HCT116 (cell line): ENCODE measurements around the gene PKD2L1. TPM values are rescaled to one million over a fixed set of nuclear protein-coding genes. Genes with fewer than 3 reads are reported as not detected.

Source experiments
- ATAC-seq: fragments of 200-7000 bp; cut with Tn5 transposase; 2 replicates; pipeline ENCODE4 v1.9.1; 2020; ENCODE audit warnings: mild to moderate bottlenecking, moderate library complexity
- BruUV-seq: library from RNA; stranded (reverse); fragments of 400-500 nt; replicated peaks from 2 replicates; lab custom pipeline; 2021; lab: Mats Ljungman, UMichigan
- CTCF ChIA-PET: fragments of 300-600 bp; sonication (Branson Sonifier 250); formaldehyde crosslinking; loops from one replicate; lab custom pipeline; 2021; ENCODE audit warnings: antibody characterized with exemption; lab: Charles Lee
- POLR2A ChIA-PET: fragments of 300-600, 350-600 bp; sonication (Branson Sonifier 250); formaldehyde crosslinking; loops from one replicate; lab custom pipeline; 2021; ENCODE audit warnings: antibody characterized with exemption; lab: Charles Lee
- RAD21 ChIA-PET, 2 experiments: fragments of 300-600 bp; sonication (Branson Sonifier 250); formaldehyde crosslinking; loops; one replicate each; lab custom pipeline; 2023; ENCODE audit warnings: low total read pairs in 2 of 2; ENCODE audit not compliant: uncharacterized antibody in 2 of 2, unreplicated experiment in 2 of 2, low non-redundant PET in 1 of 2; lab: Charles Lee
- DNase-seq: peaks from one replicate; pipeline ENCODE4 v3.0.0-alpha.2; 2010; ENCODE audit warnings: low read depth, low spot score
- H2AFZ ChIP-seq: fragments of 200-600 bp; shearing (Covaris generic), sonication (generic); 2 replicates; pipeline ENCODE4 v1.6.1; 2017; ENCODE audit warnings: low read depth, mixed run types, mixed read lengths, antibody characterized with exemption, low read length; ENCODE audit not compliant: poor library complexity, severe bottlenecking
- H3K27ac ChIP-seq: 2 replicates; pipeline ENCODE4 v1.5.1; 2012; ENCODE audit warnings: low read depth, low read length
- H3K27me3 ChIP-seq: fragments of 200-600 bp; sonication (generic); 2 replicates; pipeline ENCODE4 v1.6.1; 2016; ENCODE audit warnings: mixed run types, low read length, mixed read lengths; ENCODE audit not compliant: insufficient read depth
- H3K36me3 ChIP-seq, 2 experiments: fragments of 200-500 bp in 1 of 2; fragments of 200-600 bp in 1 of 2; sonication (Bioruptor generic) in 1 of 2; sonication (generic) in 1 of 2; 2 replicates each; pipeline versions ENCODE4 v1.5.1 to v1.6.1; 2014 to 2016; ENCODE audit warnings: low read length in 2 of 2, inconsistent platforms in 1 of 2, mixed read lengths in 1 of 2, mixed run types in 1 of 2; ENCODE audit not compliant: insufficient read depth in 2 of 2, control insufficient read depth in 1 of 2
- H3K4me1 ChIP-seq, 2 experiments: fragments of 200-600 bp in 1 of 2; sonication (generic) in 1 of 2; 2 replicates each; pipeline versions ENCODE4 v1.5.1 to v1.6.1; 2012 to 2017; ENCODE audit warnings: low read length in 2 of 2, inconsistent platforms in 1 of 2, mild to moderate bottlenecking in 1 of 2, mixed read lengths in 1 of 2, mixed run types in 1 of 2, moderate library complexity in 1 of 2; ENCODE audit not compliant: insufficient read depth in 2 of 2, control insufficient read depth in 1 of 2
- H3K4me2 ChIP-seq: fragments of 200-600 bp; sonication (generic); 2 replicates; pipeline ENCODE4 v1.6.1; 2017; ENCODE audit warnings: mixed run types, low read length, mixed read lengths
- H3K4me3 ChIP-seq, 2 experiments: fragments of 200-600 bp in 1 of 2; sonication (generic) in 1 of 2; replicated peaks in 1 of 2; 2 replicates each; pipeline ENCODE4 v1.5.1; 2011 to 2016; ENCODE audit warnings: low read length in 2 of 2, control low read depth in 1 of 2, low read depth in 1 of 2, mild to moderate bottlenecking in 1 of 2, mixed read lengths in 1 of 2, mixed run types in 1 of 2
- H3K79me2 ChIP-seq: fragments of 200-600 bp; sonication (generic); 2 replicates; pipeline ENCODE4 v1.6.1; 2017; ENCODE audit warnings: mild to moderate bottlenecking, mixed run types, low read length, moderate library complexity, mixed read lengths; ENCODE audit not compliant: insufficient read depth
- H3K9ac ChIP-seq: fragments of 200-600 bp; sonication (generic); 2 replicates; pipeline ENCODE4 v1.6.1; 2016; ENCODE audit warnings: low read length, mixed read lengths
- H3K9me2 ChIP-seq: fragments of 200-600 bp; sonication (generic), shearing (Covaris generic); 2 replicates; pipeline ENCODE4 v1.6.1; 2017; ENCODE audit warnings: mixed run types, mild to moderate bottlenecking, moderate library complexity; ENCODE audit not compliant: insufficient read depth
- H3K9me3 ChIP-seq, 2 experiments: fragments of 200-500 bp in 1 of 2; fragments of 200-600 bp in 1 of 2; sonication (Bioruptor generic) in 1 of 2; sonication (generic) in 1 of 2; 2 replicates each; pipeline ENCODE4 v1.6.1; 2014 to 2017; ENCODE audit warnings: low read length in 2 of 2, mixed read lengths in 2 of 2, inconsistent platforms in 1 of 2, low read depth in 1 of 2, mild to moderate bottlenecking in 1 of 2, mixed run types in 1 of 2, moderate library complexity in 1 of 2; ENCODE audit not compliant: control insufficient read depth in 1 of 2, insufficient read depth in 1 of 2
- H4K20me1 ChIP-seq: fragments of 200-600 bp; sonication (generic), shearing (Covaris generic); 2 replicates; pipeline ENCODE4 v1.6.1; 2017; ENCODE audit warnings: mixed run types, mild to moderate bottlenecking, moderate library complexity; ENCODE audit not compliant: insufficient read depth
- CBX3 ChIP-seq: IDR thresholded peaks from 2 replicates; pipeline ENCODE4 v1.6.1; 2012; ENCODE audit warnings: low read depth
- CEBPB ChIP-seq: IDR thresholded peaks from 2 replicates; pipeline ENCODE4 v1.6.1; 2012; ENCODE audit warnings: low read depth
- EGR1 ChIP-seq: IDR thresholded peaks from 2 replicates; pipeline ENCODE4 v1.6.1; 2012; ENCODE audit warnings: low read depth
- EZH2 ChIP-seq: fragments of 200-600 bp; sonication (generic); IDR thresholded peaks from 2 replicates; pipeline ENCODE4 v1.6.1; 2017; ENCODE audit warnings: antibody characterized with exemption, mixed run types
- EZH2phosphoT487 ChIP-seq: fragments of 200-600 bp; IDR thresholded peaks from 2 replicates; pipeline ENCODE4 v1.6.1; 2018; ENCODE audit warnings: antibody characterized with exemption, borderline replicate concordance
- FOSL1 ChIP-seq: IDR thresholded peaks from 2 replicates; pipeline ENCODE4 v1.6.1; 2012; ENCODE audit warnings: low read depth
- JUND ChIP-seq: IDR thresholded peaks from 2 replicates; pipeline ENCODE4 v1.6.1; 2012
- POLR2A ChIP-seq: IDR thresholded peaks from 2 replicates; pipeline ENCODE4 v1.7.0; 2011; ENCODE audit warnings: borderline replicate concordance; ENCODE audit not compliant: insufficient read depth, insufficient read length; ENCODE audit errors: extremely low read depth
- SIN3A ChIP-seq: IDR thresholded peaks from 2 replicates; pipeline ENCODE4 v1.6.1; 2012; ENCODE audit warnings: low read depth
- SP1 ChIP-seq: IDR thresholded peaks from 2 replicates; pipeline ENCODE4 v1.6.1; 2012; ENCODE audit warnings: low read depth
- SRF ChIP-seq: IDR thresholded peaks from 2 replicates; pipeline ENCODE4 v1.6.1; 2012; ENCODE audit warnings: low read depth
- TCF7L2 ChIP-seq: IDR thresholded peaks from 2 replicates; pipeline ENCODE4 v1.7.0; 2011; ENCODE audit warnings: borderline replicate concordance, inconsistent platforms; ENCODE audit not compliant: insufficient read depth, insufficient read length; ENCODE audit errors: extremely low read depth
- YY1 ChIP-seq: IDR thresholded peaks from 2 replicates; pipeline ENCODE4 v1.6.1; 2011; ENCODE audit warnings: low read length, low read depth, moderate library complexity, mild to moderate bottlenecking; ENCODE audit not compliant: insufficient replicate concordance; ENCODE audit errors: extremely low read depth
- ZFX ChIP-seq: fragments of 450-650 bp; IDR thresholded peaks from 2 replicates; pipeline ENCODE4 v1.6.1; 2017
- ZNF274 ChIP-seq: fragments of 200-500 bp; sonication (Bioruptor generic); IDR thresholded peaks from 2 replicates; pipeline ENCODE4 v1.6.1; 2014; ENCODE audit warnings: mild to moderate bottlenecking, low read depth, low read length, inconsistent platforms
- intact Hi-C: fragments of 100-400 bp; cut with micrococcal nuclease; formaldehyde crosslinking; loops from 2 replicates; pipeline ENCODE4 v1.10.0; 2022
- total RNA-seq: library from RNA; stranded (reverse); gene quantifications from one replicate; pipeline ENCODE4 v1.2.1, GENCODE V29; 2021; ENCODE audit not compliant: unreplicated experiment
- TF ChIP-seq, protein P1 (sequence below): IDR thresholded peaks from 2 replicates; pipeline ENCODE4 v1.6.1; 2011; ENCODE audit warnings: mild to moderate bottlenecking, low read length, moderate library complexity; ENCODE audit not compliant: insufficient replicate concordance; ENCODE audit errors: extremely low read depth
- TF ChIP-seq, protein P2 (sequence below): IDR thresholded peaks from 2 replicates; pipeline ENCODE4 v1.6.1; 2012
- TF ChIP-seq, protein P3 (sequence below), 3 experiments: fragments of 200-600 bp in 1 of 3; sonication (generic) in 1 of 3; IDR thresholded peaks in 2 of 3; conservative IDR thresholded peaks in 1 of 3; 2 replicates each; pipeline ENCODE4 v1.5.1; 2012 to 2017; ENCODE audit warnings: low read depth in 2 of 3, low read length in 2 of 3, antibody characterized with exemption in 1 of 3, borderline replicate concordance in 1 of 3, control low read depth in 1 of 3, mild to moderate bottlenecking in 1 of 3, mixed read lengths in 1 of 3, mixed run types in 1 of 3, moderate library complexity in 1 of 3; ENCODE audit not compliant: insufficient read depth in 1 of 3
- TF ChIP-seq, protein P4 (sequence below): IDR thresholded peaks from 2 replicates; pipeline ENCODE4 v1.6.1; 2012; ENCODE audit warnings: low read depth

Gene PKD2L1
- total RNA-seq, 1 experiment from 2014 or later: 0.17 TPM

DNA sequence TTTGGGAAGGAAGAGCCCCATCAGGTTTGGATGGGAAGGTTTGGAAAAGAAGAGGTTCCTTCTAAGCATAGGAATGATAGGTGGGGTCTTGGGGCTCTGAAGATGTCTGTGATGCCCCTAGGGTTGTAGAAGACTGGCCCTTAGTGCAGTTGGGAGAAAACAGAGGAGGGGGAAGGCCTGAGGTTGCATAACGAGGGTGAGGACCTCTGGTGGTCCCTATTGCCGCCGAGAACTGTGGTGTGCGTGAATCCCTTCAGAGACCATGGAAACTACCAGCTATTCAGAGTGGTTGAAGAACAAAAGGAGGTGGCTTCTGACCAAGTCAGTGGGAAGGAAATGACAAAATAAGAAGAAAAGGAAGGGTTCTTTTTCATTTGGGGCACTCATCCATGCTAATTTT lies 3.1 kb upstream of the PKD2L1 start:
- BruUV-seq: no TSS peak
- H3K27ac ChIP-seq: no peak overlapping the region
- H3K27me3 ChIP-seq: peaks cover 38% of the 10 kb centered on the region; the same call in 1 of the 2 replicates
- H3K9me3 ChIP-seq: no peaks in the 10 kb centered on the region
- ChIA-PET POLR2A (interaction anchor here (0.6 kb wide), 1 partner anchor 202 kb away, joined by 3 read pairs; the partner anchor contains the start of gene HIF1AN), CTCF (interaction anchor here (1.2 to 1.6 kb wide), 2 partner anchors 10 to 14 kb away, joined by 3 read pairs; partner anchors contain the start of gene SCD), RAD21 (no interaction called here)
- TF ChIP-seq EZH2 (no peak), EZH2phosphoT487 (no peak), CEBPB (no peak), SIN3A (no peak), ZFX (no peak), POLR2A (no peak), SRF (no peak), TCF7L2 (no peak), EGR1 (no peak), SP1 (no peak), FOSL1 (no peak), ZNF274 (no peak), CBX3 (no peak), JUND (no peak), YY1 (no peak)
- TF ChIP-seq, protein P1, sequence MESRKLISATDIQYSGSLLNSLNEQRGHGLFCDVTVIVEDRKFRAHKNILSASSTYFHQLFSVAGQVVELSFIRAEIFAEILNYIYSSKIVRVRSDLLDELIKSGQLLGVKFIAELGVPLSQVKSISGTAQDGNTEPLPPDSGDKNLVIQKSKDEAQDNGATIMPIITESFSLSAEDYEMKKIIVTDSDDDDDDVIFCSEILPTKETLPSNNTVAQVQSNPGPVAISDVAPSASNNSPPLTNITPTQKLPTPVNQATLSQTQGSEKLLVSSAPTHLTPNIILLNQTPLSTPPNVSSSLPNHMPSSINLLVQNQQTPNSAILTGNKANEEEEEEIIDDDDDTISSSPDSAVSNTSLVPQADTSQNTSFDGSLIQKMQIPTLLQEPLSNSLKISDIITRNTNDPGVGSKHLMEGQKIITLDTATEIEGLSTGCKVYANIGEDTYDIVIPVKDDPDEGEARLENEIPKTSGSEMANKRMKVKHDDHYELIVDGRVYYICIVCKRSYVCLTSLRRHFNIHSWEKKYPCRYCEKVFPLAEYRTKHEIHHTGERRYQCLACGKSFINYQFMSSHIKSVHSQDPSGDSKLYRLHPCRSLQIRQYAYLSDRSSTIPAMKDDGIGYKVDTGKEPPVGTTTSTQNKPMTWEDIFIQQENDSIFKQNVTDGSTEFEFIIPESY: no peak
- TF ChIP-seq, protein P2, sequence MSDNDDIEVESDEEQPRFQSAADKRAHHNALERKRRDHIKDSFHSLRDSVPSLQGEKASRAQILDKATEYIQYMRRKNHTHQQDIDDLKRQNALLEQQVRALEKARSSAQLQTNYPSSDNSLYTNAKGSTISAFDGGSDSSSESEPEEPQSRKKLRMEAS: no peak
- TF ChIP-seq, protein P3, sequence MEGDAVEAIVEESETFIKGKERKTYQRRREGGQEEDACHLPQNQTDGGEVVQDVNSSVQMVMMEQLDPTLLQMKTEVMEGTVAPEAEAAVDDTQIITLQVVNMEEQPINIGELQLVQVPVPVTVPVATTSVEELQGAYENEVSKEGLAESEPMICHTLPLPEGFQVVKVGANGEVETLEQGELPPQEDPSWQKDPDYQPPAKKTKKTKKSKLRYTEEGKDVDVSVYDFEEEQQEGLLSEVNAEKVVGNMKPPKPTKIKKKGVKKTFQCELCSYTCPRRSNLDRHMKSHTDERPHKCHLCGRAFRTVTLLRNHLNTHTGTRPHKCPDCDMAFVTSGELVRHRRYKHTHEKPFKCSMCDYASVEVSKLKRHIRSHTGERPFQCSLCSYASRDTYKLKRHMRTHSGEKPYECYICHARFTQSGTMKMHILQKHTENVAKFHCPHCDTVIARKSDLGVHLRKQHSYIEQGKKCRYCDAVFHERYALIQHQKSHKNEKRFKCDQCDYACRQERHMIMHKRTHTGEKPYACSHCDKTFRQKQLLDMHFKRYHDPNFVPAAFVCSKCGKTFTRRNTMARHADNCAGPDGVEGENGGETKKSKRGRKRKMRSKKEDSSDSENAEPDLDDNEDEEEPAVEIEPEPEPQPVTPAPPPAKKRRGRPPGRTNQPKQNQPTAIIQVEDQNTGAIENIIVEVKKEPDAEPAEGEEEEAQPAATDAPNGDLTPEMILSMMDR (IDR thresholded peaks at IDR 0.05 in 2 of 3, conservative IDR thresholded peaks at IDR 0.05 in 1 of 3; ENCODE audit: borderline replicate concordance in 1 of 3, insufficient read depth in 1 of 3, low read depth in 2 of 3, low read length in 2 of 3): no peak
- TF ChIP-seq, protein P4, sequence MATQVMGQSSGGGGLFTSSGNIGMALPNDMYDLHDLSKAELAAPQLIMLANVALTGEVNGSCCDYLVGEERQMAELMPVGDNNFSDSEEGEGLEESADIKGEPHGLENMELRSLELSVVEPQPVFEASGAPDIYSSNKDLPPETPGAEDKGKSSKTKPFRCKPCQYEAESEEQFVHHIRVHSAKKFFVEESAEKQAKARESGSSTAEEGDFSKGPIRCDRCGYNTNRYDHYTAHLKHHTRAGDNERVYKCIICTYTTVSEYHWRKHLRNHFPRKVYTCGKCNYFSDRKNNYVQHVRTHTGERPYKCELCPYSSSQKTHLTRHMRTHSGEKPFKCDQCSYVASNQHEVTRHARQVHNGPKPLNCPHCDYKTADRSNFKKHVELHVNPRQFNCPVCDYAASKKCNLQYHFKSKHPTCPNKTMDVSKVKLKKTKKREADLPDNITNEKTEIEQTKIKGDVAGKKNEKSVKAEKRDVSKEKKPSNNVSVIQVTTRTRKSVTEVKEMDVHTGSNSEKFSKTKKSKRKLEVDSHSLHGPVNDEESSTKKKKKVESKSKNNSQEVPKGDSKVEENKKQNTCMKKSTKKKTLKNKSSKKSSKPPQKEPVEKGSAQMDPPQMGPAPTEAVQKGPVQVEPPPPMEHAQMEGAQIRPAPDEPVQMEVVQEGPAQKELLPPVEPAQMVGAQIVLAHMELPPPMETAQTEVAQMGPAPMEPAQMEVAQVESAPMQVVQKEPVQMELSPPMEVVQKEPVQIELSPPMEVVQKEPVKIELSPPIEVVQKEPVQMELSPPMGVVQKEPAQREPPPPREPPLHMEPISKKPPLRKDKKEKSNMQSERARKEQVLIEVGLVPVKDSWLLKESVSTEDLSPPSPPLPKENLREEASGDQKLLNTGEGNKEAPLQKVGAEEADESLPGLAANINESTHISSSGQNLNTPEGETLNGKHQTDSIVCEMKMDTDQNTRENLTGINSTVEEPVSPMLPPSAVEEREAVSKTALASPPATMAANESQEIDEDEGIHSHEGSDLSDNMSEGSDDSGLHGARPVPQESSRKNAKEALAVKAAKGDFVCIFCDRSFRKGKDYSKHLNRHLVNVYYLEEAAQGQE: no peak
- no peaks in the 10 kb centered on the region for H3K79me2 ChIP-seq
- H3K36me3 ChIP-seq: no peaks in the 10 kb centered on the region
- H4K20me1 ChIP-seq: no peaks in the 10 kb centered on the region
- DNase-seq (no peak), ATAC-seq (no peak)
- no peaks in the 10 kb centered on the region for H3K4me1 ChIP-seq
- no peak overlapping the region for H3K4me2 ChIP-seq
- intact Hi-C loops: no loop called here
- H3K9ac ChIP-seq: no peak overlapping the region
- H2AFZ ChIP-seq: no peak overlapping the region
- no peak overlapping the region for H3K4me3 ChIP-seq
- no peaks in the 10 kb centered on the region for H3K9me2 ChIP-seq
